ENCODE data around the gene C3orf38.
"Not testable (repeated sequence)": the region's sequence is repeated elsewhere in the genome, so short reads cannot be mapped to it uniquely, and the experiment has no call there.

C3orf38 gene

GRCh38 chr3:88113311-88114162 is 36.2 kb upstream of the C3orf38 start:
- H3K27ac ChIP-seq (ENCODE audit: poor library complexity, severe bottlenecking) = no peak overlapping the region
- H3K36me3 ChIP-seq (ENCODE audit: low read depth) = peaks cover 36% of the 10 kb centered on the region
- no peak for DNase-seq (ENCODE audit: low spot score)

GRCh38 chr3:88114878-88115549 is 34.7 kb upstream of the C3orf38 start:
- ATAC-seq (ENCODE audit: low read depth) (no peak), DNase-seq (ENCODE audit: low spot score) (no peak)
- Histone ChIP-seq H3K4me3 (ENCODE audit: severe bottlenecking) (no peak overlapping the region), H3K27me3 (ENCODE audit: insufficient read depth, poor library complexity, severe bottlenecking) (no peaks in the 10 kb centered on the region), H3K36me3 (ENCODE audit: low read depth) (peaks cover 31% of the 10 kb centered on the region), H3K27ac (ENCODE audit: poor library complexity, severe bottlenecking) (no peak overlapping the region), H3K9me3 (ENCODE audit: severe bottlenecking) (no peaks in the 10 kb centered on the region), H3K4me1 (ENCODE audit: insufficient read depth, poor library complexity, severe bottlenecking) (peaks cover 7% of the 10 kb centered on the region)
- TF ChIP-seq, protein P1, sequence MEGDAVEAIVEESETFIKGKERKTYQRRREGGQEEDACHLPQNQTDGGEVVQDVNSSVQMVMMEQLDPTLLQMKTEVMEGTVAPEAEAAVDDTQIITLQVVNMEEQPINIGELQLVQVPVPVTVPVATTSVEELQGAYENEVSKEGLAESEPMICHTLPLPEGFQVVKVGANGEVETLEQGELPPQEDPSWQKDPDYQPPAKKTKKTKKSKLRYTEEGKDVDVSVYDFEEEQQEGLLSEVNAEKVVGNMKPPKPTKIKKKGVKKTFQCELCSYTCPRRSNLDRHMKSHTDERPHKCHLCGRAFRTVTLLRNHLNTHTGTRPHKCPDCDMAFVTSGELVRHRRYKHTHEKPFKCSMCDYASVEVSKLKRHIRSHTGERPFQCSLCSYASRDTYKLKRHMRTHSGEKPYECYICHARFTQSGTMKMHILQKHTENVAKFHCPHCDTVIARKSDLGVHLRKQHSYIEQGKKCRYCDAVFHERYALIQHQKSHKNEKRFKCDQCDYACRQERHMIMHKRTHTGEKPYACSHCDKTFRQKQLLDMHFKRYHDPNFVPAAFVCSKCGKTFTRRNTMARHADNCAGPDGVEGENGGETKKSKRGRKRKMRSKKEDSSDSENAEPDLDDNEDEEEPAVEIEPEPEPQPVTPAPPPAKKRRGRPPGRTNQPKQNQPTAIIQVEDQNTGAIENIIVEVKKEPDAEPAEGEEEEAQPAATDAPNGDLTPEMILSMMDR (IDR thresholded peaks at IDR 0.05; ENCODE audit: poor library complexity, severe bottlenecking) = no peak

More at GRCh38 chr3:88113311-88114162, 36.2 kb upstream of the C3orf38 start:
- no peak overlapping the region for H3K4me3 ChIP-seq (ENCODE audit: severe bottlenecking)
- peak; percentile 88 for ATAC-seq (ENCODE audit: low read depth)
- TF ChIP-seq, protein P1 (IDR thresholded peaks at IDR 0.05; ENCODE audit: poor library complexity, severe bottlenecking) = peak; percentile 90
- no peaks in the 10 kb centered on the region for H3K27me3 ChIP-seq (ENCODE audit: insufficient read depth, poor library complexity, severe bottlenecking)
- no peaks in the 10 kb centered on the region for H3K9me3 ChIP-seq (ENCODE audit: severe bottlenecking)
- H3K4me1 ChIP-seq (ENCODE audit: insufficient read depth, poor library complexity, severe bottlenecking) = peaks cover 7% of the 10 kb centered on the region

DNA sequence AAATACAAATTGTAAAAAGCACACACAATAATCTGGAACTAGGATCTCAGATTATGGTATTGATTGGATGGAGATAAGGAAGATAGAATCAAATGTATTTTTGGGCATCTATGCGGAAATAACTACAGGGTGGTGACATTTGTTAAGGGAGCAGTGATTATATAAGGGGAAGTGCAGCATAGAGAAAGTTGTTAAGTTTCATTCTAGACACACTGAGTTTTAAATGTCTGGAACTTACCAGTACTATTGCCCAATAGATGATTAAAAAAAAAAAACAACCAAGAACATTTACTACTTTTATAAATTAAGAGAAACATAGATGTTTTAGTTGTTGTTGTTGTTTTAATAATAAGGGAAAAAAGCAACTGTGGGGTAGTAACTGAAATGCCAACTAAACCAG is 32.1 kb upstream of the C3orf38 start:
- Histone ChIP-seq H3K4me1 (ENCODE audit: insufficient read depth, poor library complexity, severe bottlenecking) (peaks cover 7% of the 10 kb centered on the region), H3K4me3 (ENCODE audit: severe bottlenecking) (no peak overlapping the region), H3K36me3 (ENCODE audit: low read depth) (peaks cover 41% of the 10 kb centered on the region), H3K27ac (ENCODE audit: poor library complexity, severe bottlenecking) (no peak overlapping the region), H3K27me3 (ENCODE audit: insufficient read depth, poor library complexity, severe bottlenecking) (no peaks in the 10 kb centered on the region), H3K9me3 (ENCODE audit: severe bottlenecking) (no peaks in the 10 kb centered on the region)
- ATAC-seq (ENCODE audit: low read depth) = no peak
- DNase-seq (ENCODE audit: low spot score) = no peak
- TF ChIP-seq, protein P1 (IDR thresholded peaks at IDR 0.05; ENCODE audit: poor library complexity, severe bottlenecking) = no peak

GRCh38 chr3:88118603-88119002 is 31.2 kb upstream of the C3orf38 start:
- not testable (repeated sequence) for DNase-seq (ENCODE audit: low spot score); H3K9me3 ChIP-seq (ENCODE audit: severe bottlenecking)
- peaks cover 35% of the 10 kb centered on the region for H3K36me3 ChIP-seq (ENCODE audit: low read depth)

GRCh38 chr3:88123526-88123925 is 26.2 kb upstream of the C3orf38 start:
- ATAC-seq (ENCODE audit: low read depth) (no peak), DNase-seq (ENCODE audit: low spot score) (no peak)
- H3K4me1 ChIP-seq (ENCODE audit: insufficient read depth, poor library complexity, severe bottlenecking) = no peaks in the 10 kb centered on the region
- H3K36me3 ChIP-seq (ENCODE audit: low read depth) = peaks cover 19% of the 10 kb centered on the region
- H3K27me3 ChIP-seq (ENCODE audit: insufficient read depth, poor library complexity, severe bottlenecking) = no peaks in the 10 kb centered on the region
- no peak overlapping the region for H3K27ac ChIP-seq (ENCODE audit: poor library complexity, severe bottlenecking)
- TF ChIP-seq, protein P1 (IDR thresholded peaks at IDR 0.05; ENCODE audit: poor library complexity, severe bottlenecking) = no peak
- H3K4me3 ChIP-seq (ENCODE audit: severe bottlenecking) = no peak overlapping the region
- H3K9me3 ChIP-seq (ENCODE audit: severe bottlenecking) = no peaks in the 10 kb centered on the region

More at GRCh38 chr3:88118603-88119002, 31.2 kb upstream of the C3orf38 start:
- not testable (repeated sequence) for H3K27me3 ChIP-seq (ENCODE audit: insufficient read depth, poor library complexity, severe bottlenecking); ATAC-seq (ENCODE audit: low read depth); H3K4me1 ChIP-seq (ENCODE audit: insufficient read depth, poor library complexity, severe bottlenecking); H3K27ac ChIP-seq (ENCODE audit: poor library complexity, severe bottlenecking); H3K4me3 ChIP-seq (ENCODE audit: severe bottlenecking)

Data from RWPE2 (cell line).